ENCODE measurements around the gene KRTAP3-2. TPM values are rescaled to one million over a fixed set of nuclear protein-coding genes. Genes with fewer than 3 reads are reported as not detected.

KRTAP3-2 gene
- polyA plus RNA-seq, 3 donors = not detected

DNA sequence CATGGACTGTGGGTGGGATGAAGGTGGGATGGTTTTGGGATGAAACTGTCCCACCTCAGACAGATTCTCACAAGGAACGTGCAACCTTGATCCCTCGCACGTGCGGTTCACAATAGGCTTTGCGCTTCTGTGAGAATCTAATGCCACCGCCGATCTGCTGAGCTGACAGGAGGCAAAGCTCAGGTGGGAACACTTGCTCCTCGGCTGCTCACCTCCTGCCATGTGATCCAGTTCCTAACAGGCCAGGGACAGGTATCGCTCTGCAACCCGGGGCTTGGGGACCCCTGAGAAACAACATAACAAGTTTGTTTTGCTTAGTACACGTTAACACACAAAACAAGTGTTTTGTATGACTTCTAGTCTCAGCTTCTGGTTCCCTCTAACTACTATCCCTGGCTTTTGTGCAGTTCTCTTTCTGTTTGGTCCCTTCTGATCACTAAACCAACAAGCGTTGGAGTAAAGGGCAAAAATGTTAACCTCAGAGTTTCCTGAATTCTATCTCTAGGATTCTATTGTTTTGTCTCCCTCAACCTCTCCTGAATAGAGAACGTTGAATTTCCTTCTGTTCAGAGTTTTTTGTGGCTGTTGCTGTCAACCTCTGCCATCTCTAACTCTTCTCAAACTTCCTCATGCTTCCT lies 17.0 kb upstream of the KRTAP3-2 start:
- no peaks in the 10 kb centered on the region for H3K36me3 ChIP-seq (replicated peaks in 1 of 2; ENCODE audit: control insufficient read depth in 1 of 2, insufficient read depth in 2 of 2, low read length in 2 of 2)
- Mint-ChIP-seq H3K4me1 (no peaks in the 10 kb centered on the region), H3K27ac (no peak overlapping the region), H3K4me3 (no peak overlapping the region), H3K27me3 (ENCODE audit: low read depth in 3 of 3) (peaks cover 0 to 2% (median 2%) of the 10 kb centered on the region in 3 donors), H3K36me3 (no peaks in the 10 kb centered on the region), H3K9me3 (peaks cover 0 to 6% (median 0%) of the 10 kb centered on the region in 7 donors)
- 86% methylated on average over 9 of the region's 13 CpGs for WGBS (ENCODE audit: insufficient coverage)
- no peaks in the 10 kb centered on the region for H4K20me1 ChIP-seq (ENCODE audit: insufficient read depth, low read length)
- intact Hi-C loops (cut with micrococcal nuclease) = no loop called here
- H3K4me1 ChIP-seq (ENCODE audit: control insufficient read depth in 1 of 2, insufficient read depth in 2 of 2, low read length in 2 of 2) = no peaks in the 10 kb centered on the region
- H3K4me2 ChIP-seq (replicated peaks; ENCODE audit: extremely low read depth, low read length, poor library complexity, severe bottlenecking) = no peak overlapping the region
- TF ChIP-seq, protein P1, sequence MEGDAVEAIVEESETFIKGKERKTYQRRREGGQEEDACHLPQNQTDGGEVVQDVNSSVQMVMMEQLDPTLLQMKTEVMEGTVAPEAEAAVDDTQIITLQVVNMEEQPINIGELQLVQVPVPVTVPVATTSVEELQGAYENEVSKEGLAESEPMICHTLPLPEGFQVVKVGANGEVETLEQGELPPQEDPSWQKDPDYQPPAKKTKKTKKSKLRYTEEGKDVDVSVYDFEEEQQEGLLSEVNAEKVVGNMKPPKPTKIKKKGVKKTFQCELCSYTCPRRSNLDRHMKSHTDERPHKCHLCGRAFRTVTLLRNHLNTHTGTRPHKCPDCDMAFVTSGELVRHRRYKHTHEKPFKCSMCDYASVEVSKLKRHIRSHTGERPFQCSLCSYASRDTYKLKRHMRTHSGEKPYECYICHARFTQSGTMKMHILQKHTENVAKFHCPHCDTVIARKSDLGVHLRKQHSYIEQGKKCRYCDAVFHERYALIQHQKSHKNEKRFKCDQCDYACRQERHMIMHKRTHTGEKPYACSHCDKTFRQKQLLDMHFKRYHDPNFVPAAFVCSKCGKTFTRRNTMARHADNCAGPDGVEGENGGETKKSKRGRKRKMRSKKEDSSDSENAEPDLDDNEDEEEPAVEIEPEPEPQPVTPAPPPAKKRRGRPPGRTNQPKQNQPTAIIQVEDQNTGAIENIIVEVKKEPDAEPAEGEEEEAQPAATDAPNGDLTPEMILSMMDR (IDR thresholded peaks at IDR 0.05) = no peak
- no peak for DNase-seq
- H3K9ac ChIP-seq (ENCODE audit: insufficient read depth, low read length, poor library complexity, severe bottlenecking) = no peak overlapping the region
- no peak overlapping the region for H3K4me3 ChIP-seq (replicated peaks in 1 of 3; ENCODE audit: low read depth in 2 of 3, low read length in 3 of 3)
- H3K27ac ChIP-seq (ENCODE audit: low read depth in 1 of 2, low read length in 2 of 2) = no peak overlapping the region
- H3K27me3 ChIP-seq (ENCODE audit: control insufficient read depth in 2 of 2, insufficient read depth in 2 of 2, low read length in 2 of 2) = no peaks in the 10 kb centered on the region
- H3K79me2 ChIP-seq (ENCODE audit: insufficient read depth, low read length) = no peaks in the 10 kb centered on the region
- no peaks in the 10 kb centered on the region for H3K9me3 ChIP-seq (replicated peaks in 1 of 2; ENCODE audit: control insufficient read depth in 1 of 2, insufficient read depth in 1 of 2, low read length in 2 of 2)
- no peak overlapping the region for H2AFZ ChIP-seq (ENCODE audit: insufficient read depth, low read depth, low read length, poor library complexity, severe bottlenecking)

GRCh38 chr17:41015454-41015853 lies 15.7 kb upstream of the KRTAP3-2 start:
- Histone ChIP-seq H3K27me3 (ENCODE audit: control insufficient read depth in 2 of 2, insufficient read depth in 2 of 2, low read length in 2 of 2) (no peaks in the 10 kb centered on the region), H2AFZ (ENCODE audit: insufficient read depth, low read depth, low read length, poor library complexity, severe bottlenecking) (no peak overlapping the region), H4K20me1 (ENCODE audit: insufficient read depth, low read length) (no peaks in the 10 kb centered on the region), H3K4me1 (ENCODE audit: control insufficient read depth in 1 of 2, insufficient read depth in 2 of 2, low read length in 2 of 2) (no peaks in the 10 kb centered on the region), H3K79me2 (ENCODE audit: insufficient read depth, low read length) (no peaks in the 10 kb centered on the region), H3K9ac (ENCODE audit: insufficient read depth, low read length, poor library complexity, severe bottlenecking) (no peak overlapping the region), H3K9me3 (replicated peaks in 1 of 2; ENCODE audit: control insufficient read depth in 1 of 2, insufficient read depth in 1 of 2, low read length in 2 of 2) (no peaks in the 10 kb centered on the region), H3K36me3 (replicated peaks in 1 of 2; ENCODE audit: control insufficient read depth in 1 of 2, insufficient read depth in 2 of 2, low read length in 2 of 2) (no peaks in the 10 kb centered on the region), H3K4me2 (replicated peaks; ENCODE audit: extremely low read depth, low read length, poor library complexity, severe bottlenecking) (no peak overlapping the region), H3K27ac (ENCODE audit: low read depth in 1 of 2, low read length in 2 of 2) (no peak overlapping the region), H3K4me3 (replicated peaks in 1 of 3; ENCODE audit: low read depth in 2 of 3, low read length in 3 of 3) (no peak overlapping the region)
- Mint-ChIP-seq H3K4me1 (no peaks in the 10 kb centered on the region), H3K27me3 (ENCODE audit: low read depth in 3 of 3) (peaks cover 0 to 2% (median 2%) of the 10 kb centered on the region in 3 donors), H3K36me3 (no peaks in the 10 kb centered on the region), H3K9me3 (no peaks in the 10 kb centered on the region), H3K4me3 (no peak overlapping the region), H3K27ac (no peak overlapping the region)
- intact Hi-C loops (cut with micrococcal nuclease) = no loop called here
- DNase-seq = no peak
- TF ChIP-seq, protein P1 (IDR thresholded peaks at IDR 0.05) = no peak
- WGBS (ENCODE audit: insufficient coverage) = 73% methylated on average over 4 of the region's 7 CpGs
